K562 (cell line): ENCODE measurements around the gene WDR27. TPM values are rescaled to one million over a fixed set of nuclear protein-coding genes. Genes with fewer than 3 reads are reported as not detected.

ENCODE experiments used
- ATAC-seq: fragments of 200-7000 bp; cut with Tn5 transposase; 3 replicates; pipeline ENCODE4 v1.9.1; 2020; ENCODE audit warnings: moderate library complexity
- BruUV-seq: library from RNA; stranded (reverse); fragments of 400-500 nt; replicated peaks from 2 replicates; lab custom pipeline; 2021; lab: Mats Ljungman, UMichigan
- CTCF ChIA-PET: fragments of 300-600 bp; formaldehyde crosslinking; extraction: SDS; loops from one replicate; lab custom pipeline; 2021; ENCODE audit warnings: low intra/inter-chr PET ratio; lab: Yijun Ruan, JAX
- POLR2A ChIA-PET: fragments of 300-600, 350-650 bp; sonication (Branson Sonifier 250); formaldehyde crosslinking; extraction: SDS; loops from one replicate; lab custom pipeline; 2021; ENCODE audit warnings: antibody characterized with exemption, inconsistent platforms; lab: Yijun Ruan, JAX
- DNase-seq, 4 experiments: peaks; one replicate each; pipeline versions ENCODE4 v3.0.0 to v3.0.0-alpha.2; 2011 to 2018; ENCODE audit warnings: low spot score in 3 of 4, mixed read lengths in 3 of 4; ENCODE audit errors: extremely low read depth in 1 of 4
- FAIRE-seq: peaks from 2 replicates; lab custom pipeline; 2011; peaks lifted over from hg19 to GRCh38; lab: Jason Lieb, UNC
- H2AFZ ChIP-seq: 2 replicates; pipeline ENCODE4 v1.6.0; 2011; ENCODE audit warnings: low read depth, low read length, control low read depth, inconsistent platforms
- H3K27ac ChIP-seq: fragments of 200-600 bp; 3 replicates; pipeline ENCODE4 v1.8.0; 2011; ENCODE audit warnings: low read depth, mild to moderate bottlenecking, control low read depth, inconsistent platforms, low read length, moderate library complexity, mixed read lengths; ENCODE audit errors: extremely low read depth
- H3K27me3 ChIP-seq, 2 experiments: fragments of 300-600 bp in 1 of 2; 2 replicates in 1 of 2; 3 replicates in 1 of 2; pipeline versions ENCODE4 v1.6.0 to v1.8.0; 2011; ENCODE audit warnings: inconsistent platforms in 2 of 2, low read length in 2 of 2, mild to moderate bottlenecking in 1 of 2, mixed read lengths in 1 of 2, moderate library complexity in 1 of 2; ENCODE audit not compliant: control insufficient read depth in 2 of 2, insufficient read depth in 2 of 2
- H3K36me3 ChIP-seq: fragments of 300-600 bp; 3 replicates; pipeline ENCODE4 v1.8.0; 2011; ENCODE audit warnings: mild to moderate bottlenecking, low read length, inconsistent platforms; ENCODE audit not compliant: control insufficient read depth, insufficient read depth
- H3K4me1 ChIP-seq, 2 experiments: fragments of 200-600 bp in 1 of 2; replicated peaks in 1 of 2; 2 replicates in 1 of 2; 3 replicates in 1 of 2; pipeline versions ENCODE4 v1.5.1 to v1.8.0; 2011; ENCODE audit warnings: inconsistent platforms in 2 of 2, low read length in 2 of 2, mild to moderate bottlenecking in 1 of 2, mixed read lengths in 1 of 2, moderate library complexity in 1 of 2; ENCODE audit not compliant: control insufficient read depth in 2 of 2, insufficient read depth in 2 of 2
- H3K4me2 ChIP-seq: 2 replicates; pipeline ENCODE4 v1.6.1; 2011; ENCODE audit warnings: low read length, control low read depth, inconsistent platforms, mixed read lengths; ENCODE audit not compliant: insufficient read depth
- H3K4me3 ChIP-seq: fragments of 200-600 bp; sonication (generic), shearing (Covaris generic); 2 replicates; pipeline ENCODE4 v1.5.1; 2016; ENCODE audit warnings: control low read depth, inconsistent platforms
- H3K79me2 ChIP-seq: fragments of 200-600 bp; 3 replicates; pipeline ENCODE4 v1.8.0; 2011; ENCODE audit warnings: low read length, inconsistent platforms; ENCODE audit not compliant: control insufficient read depth, insufficient read depth
- H3K9ac ChIP-seq, 2 experiments: 2 replicates each; pipeline versions ENCODE4 v1.6.0 to v1.6.1; 2011; ENCODE audit warnings: low read depth in 2 of 2, low read length in 2 of 2, control low read depth in 1 of 2, inconsistent platforms in 1 of 2, mild to moderate bottlenecking in 1 of 2, mixed read lengths in 1 of 2; ENCODE audit not compliant: insufficient read depth in 1 of 2
- H3K9me1 ChIP-seq: one replicate; pipeline ENCODE4 v1.6.0; 2011; ENCODE audit warnings: inconsistent platforms, mild to moderate bottlenecking, low read length, moderate library complexity; ENCODE audit not compliant: control insufficient read depth, insufficient read depth
- H3K9me3 ChIP-seq: replicated peaks from 2 replicates; pipeline ENCODE4 v1.5.1; 2011; ENCODE audit warnings: low read depth, low read length, inconsistent platforms; ENCODE audit not compliant: control insufficient read depth, insufficient read depth
- H4K20me1 ChIP-seq: replicated peaks from 2 replicates; pipeline ENCODE4 v1.6.1; 2011; ENCODE audit warnings: low read length, inconsistent platforms, mixed read lengths; ENCODE audit not compliant: control insufficient read depth, insufficient read depth
- ATF7 ChIP-seq: fragments of 450-650 bp; IDR thresholded peaks from 2 replicates; pipeline ENCODE4 v1.7.1; 2014; ENCODE audit warnings: mild to moderate bottlenecking, moderate library complexity
- E2F1 ChIP-seq: sonication (generic); formaldehyde crosslinking; IDR thresholded peaks from 2 replicates; pipeline ENCODE4 v1.8.1; 2023; ENCODE audit warnings: mild to moderate bottlenecking, missing genetic modification reagents, moderate library complexity
- EP300 ChIP-seq: IDR thresholded peaks from 2 replicates; pipeline ENCODE4 v1.6.1; 2012; ENCODE audit warnings: low read length, improper control_type of control experiment
- MED1 ChIP-seq: sonication (generic); formaldehyde crosslinking; IDR thresholded peaks from 2 replicates; pipeline ENCODE4 v1.8.1; 2023; ENCODE audit warnings: missing genetic modification reagents, borderline replicate concordance
- POLR2AphosphoS2 ChIP-seq: IDR thresholded peaks from 2 replicates; pipeline ENCODE4 v1.6.1; 2012; ENCODE audit warnings: low read length, improper control_type of control experiment
- POU5F1 ChIP-seq: fragments of 150-350 bp; IDR thresholded peaks from 2 replicates; pipeline ENCODE4 v1.6.1; 2014; ENCODE audit warnings: borderline replicate concordance, low read length, low read depth, mild to moderate bottlenecking; ENCODE audit not compliant: partially characterized antibody
- TEAD4 ChIP-seq, 2 experiments: sonication (generic) in 1 of 2; formaldehyde crosslinking in 1 of 2; IDR thresholded peaks; 2 replicates each; pipeline versions ENCODE4 v1.6.1 to v1.8.0; 2012 to 2022; ENCODE audit warnings: borderline replicate concordance in 1 of 2, inconsistent platforms in 1 of 2, low read length in 1 of 2, mild to moderate bottlenecking in 1 of 2, missing genetic modification reagents in 1 of 2
- TFAM ChIP-seq: fragments of 250-450 bp; sonication (Bioruptor Pico); conservative IDR thresholded peaks from 2 replicates; pipeline ENCODE4 v1.5.0; 2021; ENCODE audit warnings: mild to moderate bottlenecking, moderate library complexity
- THRAP3 ChIP-seq: fragments of 450-650 bp; IDR thresholded peaks from 2 replicates; pipeline ENCODE4 v1.6.1; 2016; ENCODE audit warnings: mild to moderate bottlenecking, inconsistent platforms, borderline replicate concordance
- ZBTB40 ChIP-seq, 2 experiments: fragments of 450-650 bp in 1 of 2; sonication (generic) in 1 of 2; formaldehyde crosslinking in 1 of 2; IDR thresholded peaks; 2 replicates each; pipeline versions ENCODE4 v1.7.1 to v1.9.0; 2016 to 2022; ENCODE audit warnings: inconsistent platforms in 1 of 2, mild to moderate bottlenecking in 1 of 2, missing genetic modification reagents in 1 of 2
- ZNF174 ChIP-seq: fragments of 250-450 bp; sonication (Bioruptor Pico); IDR thresholded peaks from 2 replicates; pipeline ENCODE4 v1.4.0; 2020; ENCODE audit warnings: mild to moderate bottlenecking
- ZNF76 ChIP-seq: fragments of 250-450 bp; sonication (Bioruptor Pico); IDR thresholded peaks from 2 replicates; pipeline ENCODE4 v1.4.0; 2020; ENCODE audit warnings: mild to moderate bottlenecking, moderate library complexity, borderline replicate concordance
- WGBS: fragments of 100-300 bp; shearing (Covaris generic); methylation state at CpG from one replicate; pipeline ENCODE4 v1.1.6; 2016; ENCODE audit warnings: low coverage, mixed read lengths; ENCODE audit not compliant: insufficient coverage; ENCODE audit errors: missing lambda C conversion rate; 5-methylcytosine and 5-hydroxymethylcytosine counted together
- in situ Hi-C: fragments of 300-500 bp; cut with MboI; formaldehyde crosslinking; loops from 4 replicates; pipeline ENCODE4 v1.15.0; 2018; ENCODE audit warnings: inconsistent platforms, mixed read lengths
- intact Hi-C: fragments of 100-400 bp; cut with micrococcal nuclease; formaldehyde crosslinking; loops from 2 replicates; pipeline ENCODE4 v1.14.2; 2022
- polyA plus RNA-seq, 8 experiments: library from polyadenylated mRNA; depleted of rRNA in 4 of 8; stranded (reverse) in 5 of 8; unstranded in 3 of 8; fragments of >200 nt; fragmentation: Nextera tagmentation in 2 of 8; fragmentation: Illumina TruSeq in 1 of 8; extraction: Ambion mirVana in 2 of 8; extraction: Trizol in 1 of 8; gene quantifications; 2 replicates each; pipeline versions ENCODE4 v1.2.1 to v1.2.3, GENCODE V29; 2011 to 2014; ENCODE audit warnings: inconsistent platforms in 1 of 8, missing spikeins in 1 of 8
- total RNA-seq, 7 experiments: library from RNA; depleted of rRNA in 6 of 7; stranded (reverse); fragments of >200 nt in 6 of 7; fragmentation: Illumina TruSeq in 2 of 7; extraction: Trizol in 2 of 7; gene quantifications; 2 replicates each; pipeline versions ENCODE4 v1.2.1 to v1.2.3, GENCODE V29; 2011 to 2021; ENCODE audit warnings: low replicate concordance in 1 of 7

Gene WDR27
- total and polyA plus RNA-seq, 9 of the 15 experiments (the other 6 are each of a cell fraction or from before 2014, with no cell fraction given): 4.3 to 77.2 (median 22.7) TPM

GRCh38 chr6:169678342-169678741, 23.5 kb downstream of the WDR27 start:
- no TSS peak for BruUV-seq
- Histone ChIP-seq H4K20me1 (no peaks in the 10 kb centered on the region), H3K36me3 (peaks cover 22% of the 10 kb centered on the region), H3K9ac (no peak overlapping the region), H3K4me1 (no peaks in the 10 kb centered on the region), H3K27me3 (no peaks in the 10 kb centered on the region), H2AFZ (no peak overlapping the region), H3K9me3 (no peaks in the 10 kb centered on the region), H3K9me1 (no peaks in the 10 kb centered on the region), H3K4me3 (no peak overlapping the region), H3K4me2 (no peak overlapping the region), H3K79me2 (no peaks in the 10 kb centered on the region), H3K27ac (no peak overlapping the region)
- DNase-seq: no peak
- no peak for TF ChIP-seq ZNF76 (CRISPR knock-in tag)
- TF ChIP-seq ATF7: no peak
- TF ChIP-seq ZBTB40 (IDR thresholded peaks at IDR 0.05): no peak
- no peak for TF ChIP-seq ZBTB40 (CRISPR knock-in tag; IDR thresholded peaks at IDR 0.05)
- no peak for TF ChIP-seq EP300
- no peak for TF ChIP-seq POU5F1
- no peak for TF ChIP-seq THRAP3
- TF ChIP-seq TFAM (CRISPR knock-in tag): no peak
- TF ChIP-seq E2F1 (CRISPR knock-in tag): no peak
- no peak for TF ChIP-seq MED1 (CRISPR knock-in tag)
- no peak for TF ChIP-seq POLR2AphosphoS2
- TF ChIP-seq TEAD4 (IDR thresholded peaks at IDR 0.05; ENCODE audit: low read length): no peak
- no peak for TF ChIP-seq TEAD4 (CRISPR knock-in tag; IDR thresholded peaks at IDR 0.05; ENCODE audit: borderline replicate concordance)
- no peak for TF ChIP-seq ZNF174 (CRISPR knock-in tag)
- ChIA-PET POLR2A (interaction anchor here (1.3 to 1.4 kb wide), 2 partner anchors 10 to 15 kb away, joined by 3 to 7 read pairs; no protein-coding TSS in a partner anchor), CTCF (no interaction called here)
- intact Hi-C loops: no loop called here
- no peak for ATAC-seq
- FAIRE-seq: no peak
- in situ Hi-C loops: no loop called here
- 45% methylated on average over 1 of the region's 1 CpG for WGBS
